Vagina (tissue), 2 donors: Measurements from ENCODE around the gene HSFX3. TPM values are rescaled to one million over a fixed set of nuclear protein-coding genes. Genes with fewer than 3 reads are reported as not detected.
A peak's percentile ranks its signal among the peaks of the same experiment; 100 is the strongest.
"Not testable (repeated sequence)": the region's sequence is repeated elsewhere in the genome, so short reads cannot be mapped to it uniquely, and the experiment has no call there.

Experiments
- DNase-seq, 2 donors: peaks; one replicate each; pipeline ENCODE4 v3.0.0-alpha.2; 2017; ENCODE audit errors: extremely low spot score in 2 of 2
- H3K27ac ChIP-seq: fragments of 200-600 bp; sonication (generic); one replicate; pipeline ENCODE4 v1.5.1; 2019
- H3K27me3 ChIP-seq: fragments of 200-600 bp; sonication (generic); one replicate; pipeline ENCODE4 v1.5.1; 2019
- H3K36me3 ChIP-seq, 2 donors: fragments of 200-600 bp; sonication (generic); one replicate each; pipeline ENCODE4 v1.5.1; 2017 to 2019
- H3K4me1 ChIP-seq: fragments of 200-600 bp; sonication (generic); one replicate; pipeline ENCODE4 v1.5.1; 2019
- H3K4me3 ChIP-seq, 2 donors: fragments of 200-600 bp; sonication (generic); 1 replicate in 1 of 2; 2 replicates in 1 of 2; pipeline ENCODE4 v1.5.1; 2016 to 2019
- H3K9me3 ChIP-seq: fragments of 200-600 bp; sonication (generic); one replicate; pipeline ENCODE4 v1.5.1; 2019
- CTCF ChIP-seq, 3 experiments: fragments of 450-650 bp in 2 of 3; fragments of 200-600 bp in 1 of 3; sonication (generic) in 1 of 3; IDR thresholded peaks; one replicate each; pipeline ENCODE4 v1.5.1; 2017 to 2019; ENCODE audit warnings: antibody characterized with exemption in 3 of 3, mild to moderate bottlenecking in 2 of 3, moderate library complexity in 2 of 3
- POLR2A ChIP-seq, 2 donors: fragments of 450-650 bp; IDR thresholded peaks; one replicate each; pipeline ENCODE4 v1.6.1; 2017; ENCODE audit warnings: antibody characterized with exemption in 2 of 2, mild to moderate bottlenecking in 2 of 2, moderate library complexity in 2 of 2
- POLR2AphosphoS5 ChIP-seq, 2 donors: sonication (generic); formaldehyde crosslinking; IDR thresholded peaks; one replicate each; pipeline ENCODE4 v1.9.0; 2017; ENCODE audit warnings: antibody characterized with exemption in 2 of 2, mild to moderate bottlenecking in 2 of 2, low read depth in 1 of 2; ENCODE audit not compliant: insufficient read depth in 1 of 2
- intact Hi-C: fragments of 100-400 bp; cut with DNase I; formaldehyde crosslinking; loops from one replicate; pipeline ENCODE4 v1.15.1; 2023
- total RNA-seq: library from RNA; depleted of rRNA; stranded (reverse); fragments of >200 nt; gene quantifications from one replicate; pipeline ENCODE4 v1.2.3, GENCODE V29; 2016

HSFX3 gene
- total RNA-seq, 1 donor from 2014 or later = not detected

DNA sequence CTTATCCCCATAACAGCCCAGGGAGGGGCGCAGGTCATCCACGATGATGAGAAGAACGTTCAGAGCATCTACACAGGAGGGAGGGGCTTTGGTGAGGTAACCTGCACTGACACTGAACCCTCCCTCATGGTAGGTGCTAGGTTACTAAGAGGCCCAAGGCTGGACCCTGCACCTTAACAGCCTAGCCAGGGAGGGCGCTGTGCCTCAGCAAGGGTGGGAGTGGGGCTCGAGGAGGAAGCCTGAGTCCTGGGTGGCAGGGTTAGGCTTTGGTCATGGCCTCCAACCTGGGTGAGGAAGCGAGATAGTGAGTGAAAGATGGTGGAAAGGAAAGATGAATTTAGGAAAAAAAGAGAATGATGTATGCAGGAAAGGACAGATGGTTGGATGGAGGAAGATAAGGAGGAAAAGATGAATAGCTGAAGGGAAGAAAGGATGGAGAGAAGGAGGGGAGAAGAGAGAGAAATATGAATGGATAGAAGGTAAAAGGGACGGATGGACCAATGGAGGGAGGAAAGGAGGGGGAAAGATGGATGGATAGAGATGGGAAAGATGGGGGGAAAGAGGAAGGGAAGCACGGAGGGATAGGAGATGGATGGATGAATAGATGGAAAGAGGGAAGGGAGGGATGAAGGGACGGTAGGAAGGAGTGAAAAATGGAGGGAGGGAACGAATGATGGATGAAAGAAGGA, 45.4 kb downstream of the HSFX3 start:
- H3K4me1 ChIP-seq = peaks cover 5% of the 10 kb centered on the region
- peak in 1 of 2 donors; percentile 76 for DNase-seq
- intact Hi-C loops = no loop called here
- H3K4me3 ChIP-seq = peak overlapping the region; percentile 54 to 61
- TF ChIP-seq POLR2A (IDR thresholded peaks at IDR 0.05) (no peak), POLR2AphosphoS5 (IDR thresholded peaks at IDR 0.05; ENCODE audit: insufficient read depth in 1 of 2, low read depth in 1 of 2) (no peak), CTCF (IDR thresholded peaks at IDR 0.05) (no peak)
- H3K36me3 ChIP-seq = peaks cover 0 to 25% of the 10 kb centered on the region in 2 donors
- no peaks in the 10 kb centered on the region for H3K27me3 ChIP-seq
- peak overlapping the region; percentile 85 for H3K27ac ChIP-seq
- H3K9me3 ChIP-seq = no peaks in the 10 kb centered on the region

GRCh38 chrX:149503446-149503845, 46.3 kb downstream of the HSFX3 start:
- H3K9me3 ChIP-seq, H3K27ac ChIP-seq, H3K27me3 ChIP-seq, intact Hi-C loops, DNase-seq, H3K4me1 ChIP-seq: not testable (repeated sequence)
- peak overlapping the region; percentile 54 to 61 for H3K4me3 ChIP-seq
- H3K36me3 ChIP-seq = peaks cover 0 to 25% of the 10 kb centered on the region in 2 donors

- H3K9me3 ChIP-seq, H3K4me1 ChIP-seq, H3K4me3 ChIP-seq, H3K27me3 ChIP-seq, H3K27ac ChIP-seq, intact Hi-C loops: not testable (repeated sequence)
- peak in 1 of 2 donors; percentile 42 for DNase-seq
- peaks cover 0 to 25% of the 10 kb centered on the region in 2 donors for H3K36me3 ChIP-seq
Measured at GRCh38 chrX:149502923-149503322, 46.8 kb downstream of the HSFX3 start.

GRCh38 chrX:149499766-149500165, 50.0 kb downstream of the HSFX3 start:
- intact Hi-C loops = no loop called here
- Histone ChIP-seq H3K4me3 (no peak overlapping the region), H3K27me3 (no peaks in the 10 kb centered on the region), H3K27ac (no peak overlapping the region), H3K4me1 (peaks cover 5% of the 10 kb centered on the region), H3K36me3 (peaks cover 0 to 34% of the 10 kb centered on the region in 2 donors), H3K9me3 (no peaks in the 10 kb centered on the region)
- peak in 1 of 2 donors; percentile 62 for DNase-seq
- TF ChIP-seq POLR2A (IDR thresholded peaks at IDR 0.05) = no peak
- no peak for TF ChIP-seq POLR2AphosphoS5 (IDR thresholded peaks at IDR 0.05; ENCODE audit: insufficient read depth in 1 of 2, low read depth in 1 of 2)
- TF ChIP-seq CTCF (IDR thresholded peaks at IDR 0.05) = no peak

DNA sequence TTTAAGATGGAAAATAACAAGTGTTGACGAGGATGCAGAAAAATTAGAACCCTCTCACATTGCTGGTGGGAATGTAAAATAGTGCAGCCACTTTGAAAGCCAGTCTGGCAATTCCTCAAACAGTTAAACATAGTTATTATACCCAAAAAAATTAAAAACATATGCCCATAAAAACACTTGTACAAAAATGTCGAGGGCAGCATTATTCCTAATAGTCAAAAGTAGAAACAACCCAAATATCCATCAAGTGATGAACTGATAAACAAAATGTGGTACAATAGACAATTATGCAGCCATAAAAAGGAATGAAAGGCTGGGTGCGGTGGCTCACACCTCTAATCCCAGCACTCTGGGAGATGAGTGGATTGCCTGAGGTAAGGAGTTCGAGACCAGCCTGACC, 51.0 kb downstream of the HSFX3 start:
- H3K4me1 ChIP-seq = peaks cover under 1% of the 10 kb centered on the region
- H3K27me3 ChIP-seq = no peaks in the 10 kb centered on the region
- TF ChIP-seq CTCF (IDR thresholded peaks at IDR 0.05) = no peak
- no peak for TF ChIP-seq POLR2AphosphoS5 (IDR thresholded peaks at IDR 0.05; ENCODE audit: insufficient read depth in 1 of 2, low read depth in 1 of 2)
- no peak for TF ChIP-seq POLR2A (IDR thresholded peaks at IDR 0.05)
- no peaks in the 10 kb centered on the region for H3K9me3 ChIP-seq
- intact Hi-C loops = no loop called here
- DNase-seq = no peak
- no peak overlapping the region for H3K27ac ChIP-seq
- H3K4me3 ChIP-seq = no peak overlapping the region
- peaks cover 0 to 34% of the 10 kb centered on the region in 2 donors for H3K36me3 ChIP-seq

Other genes with a start within 250 kb of the HSFX3 start
- gene IDS, start 44.6 kb downstream of the HSFX3 start, total RNA-seq = 66.0 TPM
- gene EOLA1, start 8.9 kb downstream of the HSFX3 start, total RNA-seq = 9.8 TPM
- not detected for gene MAGEA9B, start 37.5 kb upstream of the HSFX3 start, total RNA-seq
- not detected for gene HSFX2, start 45.4 kb upstream of the HSFX3 start, total RNA-seq
- 15.5 TPM for gene TMEM185A, start 81.9 kb upstream of the HSFX3 start, total RNA-seq
- not detected for gene MAGEA11, start 162.1 kb upstream of the HSFX3 start, total RNA-seq
- gene HSFX1, start 224.1 kb upstream of the HSFX3 start, total RNA-seq = 1.2 TPM
- not detected for gene MAGEA9, start 232.0 kb upstream of the HSFX3 start, total RNA-seq